ENCODE data around the gene ETNK1.
"Not testable (repeated sequence)": the region's sequence is repeated elsewhere in the genome, so short reads cannot be mapped to it uniquely, and the experiment has no call there.

Gene ETNK1

GRCh38 chr12:22691319-22691718 is 66.3 kb downstream of the ETNK1 start:
- DNase-seq = no peak

- not testable (repeated sequence) for DNase-seq
Observed at GRCh38 chr12:22692467-22692866, 67.5 kb downstream of the ETNK1 start.

DNA sequence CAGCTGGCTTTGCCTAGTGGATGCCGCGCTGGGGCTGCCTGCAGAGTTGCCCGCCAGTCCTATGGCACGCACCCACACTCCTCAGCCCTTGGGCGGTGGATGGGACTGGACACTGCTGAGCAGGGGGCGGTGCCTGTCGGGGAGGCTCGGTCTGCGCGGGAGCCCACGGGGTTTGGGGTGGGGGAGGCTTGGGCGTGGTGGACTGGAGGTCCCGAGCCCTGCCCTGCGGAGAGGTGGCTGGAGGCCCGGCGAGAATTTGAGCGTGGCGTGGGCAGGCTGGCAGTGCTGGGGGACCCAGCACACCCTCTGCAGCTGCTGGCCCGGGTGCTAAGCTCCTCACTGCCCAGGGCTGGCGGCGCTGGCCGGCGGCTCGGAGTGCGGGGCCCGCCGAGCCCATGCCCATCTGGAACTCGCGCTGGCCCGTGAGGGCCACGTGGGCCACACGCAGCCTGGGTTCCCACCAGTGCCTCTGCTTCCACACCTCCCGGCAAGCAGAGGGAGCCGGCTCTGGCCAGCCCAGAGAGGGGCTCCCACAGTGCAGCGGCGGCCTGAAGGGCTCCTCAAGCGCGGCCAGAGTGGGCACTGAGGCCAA is 68.1 kb downstream of the ETNK1 start:
- no peak for DNase-seq

DNA sequence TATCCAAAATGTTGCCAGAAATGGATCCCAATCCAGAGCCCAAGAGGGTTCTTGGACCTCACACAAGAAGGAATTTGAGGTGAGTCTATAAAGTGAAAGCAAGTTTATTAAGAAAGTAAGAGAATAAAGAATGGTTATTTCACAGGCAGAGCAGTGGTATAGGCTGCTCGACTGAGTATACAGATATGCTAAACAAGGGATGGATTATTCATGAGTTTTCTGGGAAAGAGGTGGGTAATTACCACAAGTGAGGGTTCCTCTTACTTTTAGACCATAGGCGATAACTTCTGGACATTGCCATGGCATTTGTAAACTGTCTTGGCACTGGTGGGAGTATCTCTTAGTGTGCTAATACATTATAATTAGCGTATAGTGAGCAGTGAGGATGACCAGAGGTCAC is 73.6 kb downstream of the ETNK1 start:
- DNase-seq = no peak

DNA sequence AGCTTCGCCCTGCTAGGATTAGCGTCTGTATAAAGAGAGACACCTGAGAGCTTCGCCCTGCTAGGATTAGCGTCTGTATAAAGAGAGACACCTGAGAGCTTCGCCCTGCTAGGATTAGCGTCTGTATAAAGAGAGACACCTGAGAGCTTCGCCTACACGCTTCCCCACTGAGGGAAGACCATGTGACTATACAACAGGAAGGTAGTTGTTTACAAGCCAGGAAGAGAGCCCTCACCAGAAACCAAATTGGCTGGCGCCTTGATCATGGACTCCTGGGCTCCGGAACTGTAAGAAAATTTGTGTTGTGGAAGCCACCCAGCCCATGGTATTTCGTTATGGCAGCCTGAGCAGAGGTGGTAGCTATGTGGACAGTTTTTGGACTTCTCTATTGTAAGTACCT is 74.7 kb downstream of the ETNK1 start:
- DNase-seq = not testable (repeated sequence)

DNA sequence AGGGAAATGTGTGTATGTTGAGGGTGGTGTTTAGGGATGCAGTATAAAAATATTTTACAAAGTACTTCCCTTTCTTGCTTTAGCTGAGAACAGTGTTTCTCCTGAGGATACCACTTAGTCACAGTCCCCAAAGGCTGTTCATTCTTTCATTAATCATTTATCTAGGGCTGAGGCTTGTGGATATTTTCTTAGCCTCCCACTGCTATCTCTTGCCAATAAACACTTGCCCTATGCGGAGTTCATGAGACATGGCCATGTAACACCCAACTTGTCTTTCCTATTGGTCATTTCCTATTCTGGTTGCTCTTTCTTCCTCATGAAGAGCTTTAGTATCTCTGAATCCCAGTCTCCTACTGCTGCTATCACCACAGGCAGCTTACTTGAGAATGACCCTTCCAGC is 75.1 kb downstream of the ETNK1 start:
- no peak for DNase-seq

- DNase-seq = not testable (repeated sequence)
Observed at GRCh38 chr12:22701216-22701809, 76.3 kb downstream of the ETNK1 start.

DNA sequence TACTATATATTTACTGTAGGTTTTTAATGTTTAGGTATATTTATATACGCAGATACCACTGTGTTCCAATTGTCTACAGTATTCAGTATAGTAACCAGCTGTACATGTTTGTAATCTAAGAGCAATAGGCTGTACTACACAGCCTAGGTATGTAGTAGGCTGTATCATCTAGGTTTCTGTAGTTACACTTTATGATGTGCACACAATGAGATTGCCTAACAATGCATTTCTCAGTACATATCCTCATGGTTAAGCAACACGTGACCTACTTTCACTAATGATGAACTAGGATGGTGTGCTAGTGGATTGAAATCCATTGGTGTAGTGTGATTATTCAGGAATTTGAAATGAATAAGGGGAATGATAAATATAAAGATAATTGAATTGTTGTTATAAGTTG is 77.7 kb downstream of the ETNK1 start:
- no peak for DNase-seq

- DNase-seq = no peak
Observed at GRCh38 chr12:22709292-22709691, 84.3 kb downstream of the ETNK1 start.

DNA sequence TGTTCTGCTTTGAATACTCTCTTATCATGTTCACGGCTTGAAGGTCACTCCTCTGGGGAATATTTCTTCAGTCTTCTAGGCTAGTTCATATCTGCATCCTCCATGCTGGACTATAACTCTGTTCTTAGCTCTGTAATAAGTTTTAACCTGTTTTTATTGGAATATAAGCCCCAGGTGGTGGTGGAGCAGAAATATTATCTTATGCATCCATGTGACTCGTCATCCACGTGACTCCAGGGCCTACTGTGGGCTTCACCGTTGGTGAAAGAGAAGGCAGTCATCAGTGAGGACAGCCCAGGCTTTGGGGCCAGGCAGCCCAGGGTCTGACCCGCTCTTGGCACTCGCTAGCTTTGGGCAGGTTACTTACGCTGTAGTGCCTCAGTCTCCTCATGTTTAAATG is 87.1 kb downstream of the ETNK1 start:
- no peak for DNase-seq

- DNase-seq = no peak
Observed at GRCh38 chr12:22715254-22715653, 90.3 kb downstream of the ETNK1 start.

DNA sequence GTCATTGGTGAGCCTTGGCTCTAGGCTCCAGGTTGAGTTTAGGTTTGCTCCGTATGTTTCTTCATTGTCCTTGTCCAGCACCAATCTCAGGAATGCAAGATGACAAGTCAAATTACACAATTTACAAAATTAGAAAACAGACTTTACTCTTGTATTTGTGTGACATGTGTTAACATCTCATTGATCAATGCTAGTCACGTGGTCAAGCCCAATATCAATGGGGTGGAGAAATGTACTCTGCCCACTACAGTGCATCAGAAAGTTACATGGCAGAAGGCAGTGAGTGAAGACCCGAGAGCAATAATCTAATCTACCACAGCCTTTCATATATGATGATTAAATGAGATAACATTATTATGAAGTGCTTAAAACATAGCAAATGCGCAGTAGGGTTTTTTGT is 94.8 kb downstream of the ETNK1 start:
- DNase-seq = no peak

GRCh38 chr12:22722081-22722480 is 97.1 kb downstream of the ETNK1 start:
- no peak for DNase-seq

- DNase-seq = no peak
Observed at GRCh38 chr12:22722779-22723178, 97.8 kb downstream of the ETNK1 start.

- DNase-seq = no peak
Observed at GRCh38 chr12:22728987-22729386, 104.0 kb downstream of the ETNK1 start.

GRCh38 chr12:22729431-22729956 is 104.5 kb downstream of the ETNK1 start:
- no peak for DNase-seq

DNA sequence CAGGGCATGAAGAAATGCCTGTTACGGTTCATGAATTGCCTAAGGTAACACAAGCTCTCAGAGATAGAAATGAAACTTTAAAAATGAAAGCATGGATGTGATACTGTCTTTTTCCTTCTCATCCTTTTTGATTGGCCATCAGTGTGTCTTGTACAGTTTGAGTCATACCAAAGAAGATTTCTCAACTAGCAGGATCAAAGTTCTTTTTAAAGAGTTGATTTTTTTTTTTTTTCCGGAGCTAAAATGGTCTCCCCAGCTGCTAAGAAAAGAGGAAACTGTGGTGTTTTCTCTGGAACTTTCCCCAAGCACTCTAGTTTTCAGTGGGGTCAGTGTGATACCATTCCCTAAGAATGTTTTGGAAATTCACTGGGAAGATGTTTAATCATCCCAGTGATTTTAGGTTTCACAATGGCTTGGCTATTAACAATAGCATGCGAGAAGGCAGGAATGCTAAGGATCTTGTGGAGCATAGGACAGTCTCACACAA is 105.0 kb downstream of the ETNK1 start:
- no peak for DNase-seq

DNA sequence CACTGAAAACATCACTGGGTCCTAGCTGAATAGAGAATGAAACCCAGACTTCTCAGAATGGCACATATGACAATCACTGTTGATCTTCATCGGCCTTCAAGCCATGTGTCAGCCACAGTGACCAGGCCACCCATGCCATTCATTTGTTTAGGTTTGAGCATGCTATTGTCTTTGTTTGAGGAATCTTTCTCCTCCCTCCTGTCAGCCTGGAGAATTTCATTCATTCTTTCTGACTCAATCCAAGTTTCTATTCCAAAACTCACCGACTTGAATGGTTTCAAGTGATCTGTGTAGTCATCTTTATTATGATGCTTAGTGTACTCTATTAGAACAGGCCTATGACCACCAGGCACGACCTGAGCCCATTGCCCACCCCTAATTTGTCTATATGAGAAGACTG is 106.3 kb downstream of the ETNK1 start:
- no peak for DNase-seq

GRCh38 chr12:22733756-22734155 is 108.8 kb downstream of the ETNK1 start:
- DNase-seq = no peak

DNA sequence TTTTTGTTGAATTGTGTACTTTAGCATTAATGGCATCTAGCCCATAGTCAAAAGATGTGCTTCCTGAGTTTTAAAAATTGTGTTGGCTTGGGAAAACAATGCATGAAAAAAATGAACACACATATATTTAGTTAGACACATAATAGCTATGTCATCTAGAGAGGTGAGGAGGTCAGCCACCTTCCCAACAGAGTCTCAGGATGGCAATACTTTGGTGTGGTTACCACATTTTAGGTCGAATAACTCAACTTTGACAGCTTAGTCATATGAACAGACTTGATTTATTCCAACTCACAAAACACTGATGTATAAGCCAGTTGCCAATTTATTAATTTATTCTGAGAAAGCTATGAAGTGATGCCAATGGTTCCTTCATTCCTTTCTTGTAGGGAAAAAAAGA is 114.0 kb downstream of the ETNK1 start:
- DNase-seq = no peak
